Hindlimb muscle (tissue), 1 donor: ENCODE data around the gene PPDPF. TPM values are rescaled to one million over a fixed set of nuclear protein-coding genes. Genes with fewer than 3 reads are reported as not detected.
A peak's percentile ranks its signal among the peaks of the same experiment; 100 is the strongest.
"Not testable (repeated sequence)": the region's sequence is repeated elsewhere in the genome, so short reads cannot be mapped to it uniquely, and the experiment has no call there.

ENCODE experiments used
- DNase-seq: peaks from one replicate; pipeline ENCODE4 v3.0.0-alpha.2; 2013
- polyA plus RNA-seq: library from polyadenylated mRNA; unstranded; fragments of 120-200 nt; gene quantifications from one replicate; pipeline ENCODE4 v1.2.1, GENCODE V29; 2013; ENCODE audit not compliant: insufficient read length

The PPDPF gene
- polyA plus RNA-seq, 1 donor = 287 TPM

DNA sequence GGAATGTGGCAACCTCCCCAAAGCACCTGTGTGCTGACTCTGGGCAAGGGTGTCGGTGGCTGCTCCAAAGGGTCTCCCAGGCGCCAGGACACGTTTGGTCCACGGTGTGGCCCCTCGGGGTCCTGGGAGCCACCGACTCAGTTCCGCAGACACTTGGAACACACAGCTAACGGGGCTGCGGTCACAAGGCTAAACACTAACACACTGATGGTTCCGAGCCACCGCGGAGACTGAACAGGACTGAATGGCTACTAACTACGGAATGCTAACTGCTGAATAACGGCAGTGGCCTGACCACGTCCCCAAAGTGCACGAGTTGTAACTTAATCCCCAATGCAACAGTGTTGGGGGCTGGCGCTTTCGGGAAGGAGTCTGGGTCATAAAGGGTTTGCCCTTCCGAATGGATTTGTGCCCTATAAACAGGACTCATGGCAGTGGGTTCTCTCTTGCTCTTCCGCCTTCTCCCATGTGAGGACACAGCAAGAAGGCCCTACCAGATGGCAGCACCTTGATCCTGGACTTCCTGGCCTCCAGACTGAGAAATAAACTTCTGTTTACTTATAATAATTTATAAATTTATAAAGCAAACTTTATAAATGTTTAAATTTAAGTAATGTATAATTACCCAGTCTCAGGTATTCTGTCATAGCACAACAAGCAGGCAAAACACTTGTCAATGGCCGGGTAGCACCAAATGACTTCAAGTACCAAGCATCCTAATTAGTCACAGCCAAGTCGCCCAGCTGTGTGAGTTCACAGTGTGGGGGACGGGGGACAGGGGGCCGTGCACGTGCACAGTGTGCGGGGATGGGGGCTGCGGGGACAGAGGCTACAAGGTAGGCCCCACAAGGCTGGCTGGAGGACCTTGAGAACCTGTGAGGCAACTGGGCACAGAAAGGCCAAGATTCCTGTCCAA is 19.4 kb upstream of the PPDPF start:
- no peak for DNase-seq

DNA sequence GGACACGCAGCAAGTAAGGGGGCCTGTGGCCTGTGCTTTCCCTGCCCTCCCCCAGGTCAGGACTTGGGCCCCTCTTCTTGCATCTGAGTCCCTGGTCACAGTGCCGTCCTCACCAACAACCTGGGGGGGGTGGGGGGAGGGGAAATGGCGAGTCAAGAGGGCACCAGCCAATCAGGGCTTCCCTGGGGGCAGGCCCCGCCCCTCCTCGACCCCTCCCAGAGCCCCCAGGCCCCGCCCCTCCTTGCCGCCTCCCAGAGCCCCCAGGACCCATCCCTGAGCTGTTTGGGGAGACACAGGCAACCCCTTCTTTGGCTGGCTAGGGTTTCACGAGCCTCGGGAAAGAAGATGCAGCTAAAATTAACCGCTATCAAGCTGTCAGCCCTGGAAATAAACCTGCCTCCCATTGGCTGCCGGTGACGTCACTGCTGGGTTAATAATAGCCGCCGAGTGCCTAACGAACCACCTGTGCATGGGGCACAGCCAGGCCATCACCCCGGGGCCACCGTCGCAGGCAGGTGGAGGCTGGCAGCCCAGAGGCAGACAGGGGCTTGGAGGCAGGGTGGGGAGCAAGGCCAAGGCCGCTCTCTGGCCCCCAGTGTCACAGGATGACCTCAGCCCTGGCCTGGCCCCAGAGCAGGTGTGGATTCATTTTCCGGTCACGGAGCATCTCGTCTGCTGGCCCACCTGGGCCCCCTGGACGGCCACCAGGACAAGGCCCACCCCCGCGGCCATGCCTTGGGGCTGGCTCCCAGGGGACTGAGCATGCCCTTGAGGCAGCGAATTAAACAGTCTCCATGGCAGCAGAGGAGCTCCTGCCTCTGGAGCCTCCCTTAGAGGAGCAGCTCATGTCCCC is 18.5 kb upstream of the PPDPF start:
- DNase-seq = no peak

DNA sequence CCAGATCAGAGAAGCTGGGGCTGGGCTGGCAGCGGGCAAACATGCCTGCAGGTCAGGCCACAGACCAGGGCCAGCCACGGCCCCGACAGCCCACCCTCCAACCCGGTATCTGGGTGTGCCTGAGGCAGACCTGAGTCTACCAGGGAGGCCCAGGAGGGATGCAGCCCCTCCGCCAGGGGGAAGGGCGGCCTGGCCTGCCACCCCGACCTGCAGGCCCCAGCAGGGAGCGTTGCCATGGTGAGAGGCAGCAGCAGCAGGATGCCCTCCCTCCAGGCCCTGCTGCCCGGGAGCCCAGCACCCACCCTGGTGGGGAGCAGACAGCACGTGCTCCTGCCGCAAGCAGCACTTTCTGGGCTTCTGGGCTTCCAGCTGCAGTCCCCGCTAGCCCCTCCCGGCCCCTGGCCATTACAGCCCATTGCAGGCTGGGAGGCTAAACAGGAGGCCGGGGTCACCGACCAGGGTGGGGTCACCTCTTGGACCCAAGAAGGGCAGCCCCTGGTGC is 17.8 kb upstream of the PPDPF start:
- no peak for DNase-seq

DNA sequence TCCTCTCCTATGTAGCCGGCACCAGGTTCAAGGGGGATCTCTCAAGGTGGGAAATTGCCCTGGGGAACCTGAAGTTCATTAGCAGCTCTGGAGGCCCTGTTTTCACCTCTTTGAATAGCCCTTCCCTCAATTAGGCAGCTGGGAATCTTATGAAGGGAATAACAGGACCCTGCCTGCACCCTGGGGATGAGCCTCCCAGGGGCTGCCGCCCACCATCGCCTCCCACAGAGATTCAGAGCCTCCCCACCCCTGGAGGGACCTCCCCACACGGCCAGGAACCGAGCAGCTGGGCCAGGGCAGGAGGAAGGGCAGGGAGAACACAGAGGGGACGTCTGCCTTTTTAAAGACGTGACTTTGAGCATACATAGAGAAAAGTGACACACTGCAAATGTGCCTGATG is 17.0 kb upstream of the PPDPF start:
- no peak for DNase-seq

DNA sequence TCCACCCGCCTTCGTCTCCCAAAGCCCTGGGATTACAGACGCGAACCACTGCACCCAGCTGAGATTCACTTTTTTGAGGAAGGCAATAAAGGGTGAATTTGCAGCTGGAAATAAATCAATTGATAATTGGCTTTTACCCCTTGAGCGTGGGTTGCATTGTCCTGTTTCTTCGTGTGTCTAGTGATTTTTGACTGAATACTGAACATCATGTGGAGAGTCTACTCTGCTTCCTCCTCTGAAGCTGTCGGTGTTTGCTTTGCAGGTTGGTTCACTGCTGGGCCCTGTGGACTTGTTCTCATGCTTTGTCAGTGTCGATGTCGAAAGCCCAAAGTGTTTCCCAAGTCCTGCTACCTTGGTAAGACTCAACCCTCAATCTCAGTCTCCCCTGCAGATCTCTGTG is 15.9 kb upstream of the PPDPF start:
- no peak for DNase-seq

DNA sequence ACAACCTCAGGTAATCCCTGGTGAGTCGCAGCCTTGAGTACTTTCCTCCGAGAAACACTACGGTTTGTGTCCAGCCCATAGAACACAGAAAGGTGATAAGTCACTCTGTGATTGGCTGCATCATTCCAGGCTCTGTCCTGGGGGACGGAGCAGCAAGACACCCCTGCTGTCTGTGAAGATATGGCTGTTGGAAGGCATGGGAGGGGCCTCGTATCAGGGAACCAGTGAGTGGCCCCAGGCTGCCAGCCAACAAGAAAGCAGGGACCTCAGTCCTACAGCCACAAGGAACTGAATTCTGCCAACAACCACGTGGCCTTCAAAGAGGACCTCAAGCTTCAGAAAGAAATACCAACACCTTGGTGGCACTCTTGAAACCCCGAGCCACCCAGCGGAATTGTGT is 15.3 kb upstream of the PPDPF start:
- DNase-seq = no peak

DNA sequence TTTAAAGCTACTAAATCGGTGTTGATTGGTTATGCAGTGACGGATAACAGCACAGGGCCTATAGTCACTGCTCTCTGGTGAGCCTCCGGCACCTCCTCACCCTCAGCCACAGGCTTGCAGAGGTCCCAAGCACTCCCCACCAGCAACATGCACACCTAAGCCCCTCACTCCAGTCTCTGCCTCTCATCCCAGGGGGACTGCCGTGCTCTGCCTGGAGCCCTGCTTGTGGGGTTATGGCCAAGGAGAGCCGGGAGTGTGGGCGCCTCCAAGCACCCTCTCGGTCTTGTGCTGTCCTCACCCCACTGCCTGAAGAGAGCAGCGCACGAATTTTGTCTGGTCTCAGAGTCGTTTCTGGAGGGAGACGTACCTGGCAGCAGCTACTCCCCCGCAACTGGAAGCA is 14.8 kb upstream of the PPDPF start:
- DNase-seq = no peak

DNA sequence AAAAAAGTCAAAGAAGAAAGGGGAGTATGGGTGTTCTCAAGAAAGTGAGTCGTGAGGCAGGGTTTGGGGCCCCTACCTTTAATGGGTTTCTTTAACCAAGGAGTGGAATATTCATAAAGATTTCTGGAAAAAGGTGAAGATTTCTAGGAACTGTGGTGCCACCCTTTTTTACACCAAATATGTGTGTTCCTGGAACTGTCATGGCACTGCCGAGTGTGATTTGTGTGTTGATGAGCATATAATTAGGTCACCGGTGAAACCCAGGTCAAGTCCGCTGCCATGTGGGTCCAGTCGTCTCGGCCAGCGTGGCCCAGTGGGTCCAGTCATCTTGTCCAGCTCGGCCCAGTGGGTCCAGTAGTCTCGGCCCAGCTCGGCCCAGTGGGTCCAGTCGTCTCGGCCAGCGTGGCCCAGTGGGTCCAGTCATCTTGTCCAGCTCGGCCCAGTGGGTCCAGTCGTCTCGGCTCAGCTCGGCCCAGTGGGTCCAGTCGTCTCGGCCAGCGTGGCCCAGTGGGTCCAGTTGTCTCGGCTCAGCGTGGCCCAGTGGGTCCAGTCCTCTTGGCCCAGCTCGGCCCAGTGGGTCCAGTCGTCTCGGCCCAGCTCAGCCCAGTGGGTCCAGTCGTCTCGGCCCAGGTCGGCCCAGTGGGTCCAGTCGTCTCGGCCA is 13.4 kb upstream of the PPDPF start:
- no peak for DNase-seq

DNA sequence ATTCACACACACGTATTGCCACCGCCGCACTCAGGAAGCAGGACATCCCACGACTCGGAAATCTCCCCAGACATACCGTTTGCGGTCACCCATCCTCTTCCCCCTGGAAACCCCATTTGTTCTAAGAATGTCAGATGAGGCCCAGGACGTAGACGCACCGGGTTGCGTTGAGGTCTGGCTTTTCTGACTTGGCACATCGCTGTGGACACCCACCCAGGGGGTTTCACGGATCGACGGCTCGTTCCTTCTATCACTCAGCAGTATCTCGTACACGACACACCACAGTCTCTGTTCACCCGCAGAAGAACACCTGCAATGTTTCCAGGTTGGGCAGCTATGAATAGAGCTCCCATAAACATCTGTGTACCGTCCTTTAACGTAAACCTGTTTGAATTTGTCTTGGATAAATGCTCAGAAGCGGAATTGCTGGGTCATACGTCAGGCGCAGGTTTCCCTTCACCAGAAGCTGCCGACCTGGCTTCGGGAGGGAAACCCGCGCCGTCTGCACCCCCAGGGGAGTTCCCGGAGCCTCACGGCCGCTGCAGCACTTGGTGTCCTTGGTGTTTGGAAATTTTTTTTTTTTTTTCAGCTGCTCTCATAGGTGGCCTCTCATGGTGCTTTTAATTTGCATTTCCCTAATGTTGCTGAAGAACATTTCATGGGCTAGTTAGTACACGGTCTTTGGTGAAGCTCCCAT is 12.3 kb upstream of the PPDPF start:
- no peak for DNase-seq

DNA sequence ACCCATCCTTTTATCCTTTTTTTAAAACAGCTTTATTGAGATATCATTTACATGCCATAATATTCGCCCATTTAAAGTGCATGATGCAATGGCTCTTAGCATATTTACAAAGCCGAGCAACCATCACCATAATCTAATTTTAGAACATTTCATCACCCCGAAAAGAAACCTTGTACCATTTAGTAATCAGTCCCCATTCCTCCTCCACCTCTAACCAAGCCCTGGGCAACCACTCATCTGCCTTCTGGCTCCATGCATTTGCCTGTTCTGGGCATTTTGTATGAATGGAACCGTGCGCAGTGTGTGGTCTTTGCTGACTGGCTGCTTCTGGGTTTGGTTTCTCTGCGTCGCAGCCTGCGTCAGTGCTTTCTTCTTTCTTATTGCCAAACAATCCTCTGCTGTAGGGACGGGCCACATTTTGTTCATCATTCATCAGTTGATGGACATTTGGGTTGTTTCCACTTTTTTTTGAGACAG is 11.4 kb upstream of the PPDPF start:
- DNase-seq = no peak

DNA sequence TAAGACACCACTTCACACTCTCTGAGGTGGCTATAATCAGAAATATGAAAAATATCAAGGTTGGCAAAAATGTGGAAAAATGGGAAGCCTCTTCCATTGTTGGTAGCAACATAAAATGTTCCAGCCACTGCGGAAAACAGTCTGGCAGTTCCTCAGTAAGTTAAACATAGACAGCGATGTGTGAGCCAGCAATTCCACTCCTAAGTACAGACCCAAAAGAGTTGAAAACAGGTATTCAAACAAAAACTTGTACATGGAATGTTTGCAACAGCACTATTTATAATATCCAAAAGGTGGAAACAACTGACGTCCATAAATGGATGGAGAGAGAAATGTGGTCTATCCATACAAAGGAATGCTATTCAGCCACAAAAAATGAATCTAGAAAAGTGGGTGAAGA is 7.4 kb upstream of the PPDPF start:
- DNase-seq = no peak

DNA sequence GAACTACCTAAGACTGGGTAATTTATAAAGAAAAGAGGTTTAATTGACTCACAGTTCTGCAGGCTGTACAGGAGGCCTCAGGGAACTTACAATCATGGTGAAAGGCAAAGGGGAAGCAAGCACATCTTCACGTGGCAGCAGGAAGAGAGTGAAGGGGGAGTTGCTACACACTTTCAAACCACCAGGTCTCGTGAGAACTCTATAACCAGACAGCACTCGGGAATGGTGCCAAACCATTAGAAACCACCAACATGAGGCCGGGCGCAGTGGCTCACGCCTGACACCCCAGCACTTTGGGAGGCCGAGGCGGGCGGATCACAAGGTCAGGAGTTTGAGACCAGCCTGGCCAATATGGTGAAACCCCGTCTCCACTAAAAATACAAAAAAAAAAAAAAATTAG is 6.0 kb upstream of the PPDPF start:
- DNase-seq = not testable (repeated sequence)

DNA sequence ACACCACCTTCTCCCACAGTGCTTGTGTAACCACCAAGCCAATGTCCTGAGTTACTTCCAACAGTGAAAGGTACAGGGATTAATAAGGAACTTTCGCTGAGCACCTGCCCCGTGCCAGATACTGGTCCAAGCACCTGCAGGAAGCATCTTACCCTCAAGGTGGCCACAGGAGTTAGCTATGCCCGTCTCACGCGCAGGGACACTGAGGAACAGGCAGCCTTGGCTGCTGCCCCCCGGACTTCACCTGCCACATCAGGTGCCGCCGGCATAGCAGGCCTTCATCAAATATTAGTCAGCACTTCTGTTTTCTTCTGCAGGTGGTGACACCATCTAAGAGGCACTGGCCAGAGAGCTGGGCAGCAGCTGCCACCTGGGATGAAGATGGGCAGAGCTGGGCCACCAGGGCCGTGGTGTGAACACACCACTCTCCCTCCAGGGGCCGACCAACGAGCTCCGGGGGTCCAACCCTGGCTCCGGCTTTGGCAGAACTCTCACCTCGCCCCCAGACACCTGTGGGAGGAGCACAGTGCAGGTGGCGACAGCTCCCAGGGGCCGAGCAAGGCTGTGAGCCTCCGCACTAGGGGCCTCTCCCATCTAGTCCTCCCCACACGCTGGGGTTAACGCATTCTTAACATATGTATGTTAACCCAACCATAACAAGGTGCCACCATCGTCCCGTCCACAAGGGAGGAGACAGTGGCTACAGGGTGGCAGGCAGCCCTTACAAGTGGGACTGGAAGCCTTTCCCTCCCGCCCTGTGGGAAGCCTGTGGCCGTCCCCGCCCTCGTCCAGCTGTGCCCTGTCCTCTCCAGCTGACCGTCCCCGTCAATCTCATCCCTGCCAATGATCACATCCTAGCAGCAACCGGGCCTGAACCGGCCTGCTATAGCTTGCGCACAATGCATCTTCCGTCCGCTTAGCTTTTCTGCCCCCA is 2.9 kb upstream of the PPDPF start:
- no peak for DNase-seq

DNA sequence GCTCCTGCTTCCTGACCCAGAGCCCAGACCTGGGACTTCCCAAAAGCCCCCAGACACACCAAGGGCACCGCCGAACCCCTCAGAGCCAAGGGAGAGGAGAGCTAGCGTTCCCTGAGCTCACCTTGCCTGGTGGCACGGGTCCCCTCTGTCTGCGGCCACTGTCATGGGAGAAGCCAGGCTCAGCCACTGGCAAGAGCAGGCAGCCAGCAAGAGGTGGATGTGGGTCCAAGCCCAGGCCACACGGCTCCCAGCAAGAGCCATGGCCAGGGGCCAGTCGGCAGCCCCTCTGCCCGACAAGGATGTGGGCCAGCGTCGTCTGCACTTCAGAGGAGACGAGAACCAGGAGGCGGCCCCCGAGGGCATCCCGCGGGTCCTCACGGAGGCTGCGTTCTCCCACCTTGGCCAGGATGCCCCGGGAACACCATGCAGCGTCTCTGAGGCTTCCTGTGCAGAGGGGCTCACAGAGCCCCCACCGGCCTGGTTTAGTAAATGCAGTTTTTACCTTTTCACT is 2.2 kb upstream of the PPDPF start:
- DNase-seq = no peak

DNA sequence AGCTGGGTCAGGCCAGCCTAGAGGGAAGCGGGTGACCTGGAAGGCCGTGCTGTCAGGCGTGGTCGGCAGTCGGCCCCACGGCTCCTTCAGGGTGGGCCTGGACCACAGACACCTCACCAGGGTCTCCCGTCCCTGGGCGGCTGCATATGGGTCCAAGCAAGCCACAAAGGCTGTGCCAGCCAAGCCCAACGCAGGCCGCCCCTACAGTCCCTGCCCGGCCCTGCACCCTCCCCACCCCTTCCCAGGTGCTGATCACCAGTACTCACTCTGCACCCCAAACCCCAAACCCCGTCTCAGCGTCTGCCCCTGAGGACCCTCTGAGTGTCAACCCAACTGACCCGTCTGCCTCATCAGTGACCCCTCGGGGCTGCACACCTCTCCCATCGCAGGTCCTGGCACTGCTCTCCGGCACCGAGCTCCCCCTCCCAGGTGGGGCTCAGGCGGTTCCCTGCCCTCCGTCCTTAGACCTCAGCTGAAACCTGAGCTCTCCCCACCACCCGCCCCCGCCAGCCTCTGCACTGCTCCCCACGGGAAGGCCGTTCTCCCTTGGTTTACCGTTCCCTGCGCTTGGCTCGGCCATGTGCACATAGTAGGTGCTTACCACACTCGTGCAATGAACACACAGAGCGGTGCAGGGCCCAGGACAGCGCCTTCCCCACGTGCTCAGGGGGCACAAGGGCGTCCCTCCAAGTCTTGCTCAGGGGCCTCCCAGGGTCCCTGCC is 1.5 kb upstream of the PPDPF start:
- DNase-seq = no peak

DNA sequence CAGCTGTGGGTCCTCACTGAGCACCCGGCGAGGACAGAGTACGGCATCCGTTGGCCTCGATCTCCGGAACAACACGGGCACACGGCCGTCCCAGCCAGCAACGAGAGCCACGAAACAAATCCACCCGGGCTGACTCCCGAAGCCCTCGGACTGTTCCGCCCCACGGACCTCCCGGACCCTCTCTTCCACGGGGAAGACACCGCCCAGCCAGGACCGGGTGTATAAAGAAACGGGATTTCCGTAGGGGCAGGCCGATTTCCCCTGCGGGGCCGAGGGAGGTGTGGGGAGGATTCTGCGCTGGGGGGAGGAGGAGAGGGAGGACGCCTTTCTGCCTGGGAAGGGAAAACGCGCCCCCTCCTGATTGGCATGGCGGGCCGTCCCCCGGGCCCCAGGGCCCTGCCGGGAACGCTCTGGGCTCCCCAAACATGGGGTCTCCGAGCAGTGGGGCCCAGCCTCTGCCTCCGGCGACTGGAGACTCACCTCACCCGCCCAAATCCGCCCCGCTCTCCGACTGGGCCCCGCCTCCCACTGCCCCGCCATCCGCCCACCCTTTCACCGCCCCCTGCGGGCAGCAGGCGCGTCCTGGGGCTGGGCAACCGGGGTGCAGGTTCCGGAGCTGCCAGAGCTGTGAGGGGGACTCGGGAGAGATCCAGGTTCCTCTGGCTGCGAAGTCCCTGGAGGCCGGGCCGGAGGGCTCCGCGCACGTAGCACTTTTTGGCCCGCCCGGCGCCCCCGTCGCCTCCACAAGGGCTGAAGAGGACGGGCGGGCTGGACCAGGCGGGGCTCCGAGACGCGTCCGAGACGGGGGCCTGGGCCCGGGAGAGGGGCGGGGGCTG is 679 bp upstream of the PPDPF start:
- no peak for DNase-seq

DNA sequence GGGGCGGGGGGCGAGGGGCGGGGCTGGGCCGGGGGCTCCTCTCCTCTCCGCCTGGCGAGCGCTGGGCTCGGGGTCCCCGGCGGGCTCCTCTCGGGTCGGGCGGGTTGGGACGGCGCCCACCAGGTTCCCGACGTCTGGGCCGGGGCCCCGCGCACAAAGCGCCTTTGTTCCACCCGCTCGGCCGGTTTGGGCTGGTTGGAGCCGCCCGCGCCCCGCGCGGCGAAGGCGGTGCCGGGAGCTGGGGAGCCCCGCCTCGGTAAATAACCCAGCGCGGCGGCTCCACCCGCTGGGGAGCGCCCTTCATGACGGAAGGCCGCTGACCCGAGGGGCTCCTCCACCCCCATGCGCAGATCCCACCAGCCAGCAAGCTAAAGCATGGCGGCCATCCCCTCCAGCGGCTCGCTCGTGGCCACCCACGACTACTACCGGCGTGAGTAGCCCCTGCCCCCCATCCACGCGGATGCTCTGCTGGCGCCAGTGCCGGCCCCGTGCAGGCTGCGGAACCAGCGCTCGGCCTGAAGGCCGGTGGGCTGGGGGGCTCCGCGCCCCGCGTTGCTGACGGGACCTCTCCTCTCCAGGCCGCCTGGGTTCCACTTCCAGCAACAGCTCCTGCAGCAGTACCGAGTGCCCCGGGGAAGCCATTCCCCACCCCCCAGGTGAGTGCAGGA is 503 bp downstream of the PPDPF start:
- DNase-seq = peak; percentile 87

DNA sequence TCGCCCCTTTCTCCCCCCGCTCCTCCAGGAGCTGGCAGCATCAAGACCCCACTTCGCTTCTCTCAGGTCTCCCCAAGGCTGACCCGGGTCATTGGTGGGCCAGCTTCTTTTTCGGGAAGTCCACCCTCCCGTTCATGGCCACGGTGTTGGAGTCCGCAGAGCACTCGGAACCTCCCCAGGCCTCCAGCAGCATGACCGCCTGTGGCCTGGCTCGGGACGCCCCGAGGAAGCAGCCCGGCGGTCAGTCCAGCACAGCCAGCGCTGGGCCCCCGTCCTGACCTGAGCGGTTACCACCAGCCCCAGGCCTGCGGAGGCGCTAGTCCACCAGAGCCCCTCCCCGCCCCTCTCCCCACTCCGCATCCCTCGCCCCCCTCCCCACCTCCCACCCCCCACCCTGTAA is 1.0 kb downstream of the PPDPF start:
- no peak for DNase-seq
